NCI-H1694 treated with DMSO at 0.1 percent for 48 hours (cell line): ENCODE data around the gene C10orf67.
"Not testable (repeated sequence)": the region's sequence is repeated elsewhere in the genome, so short reads cannot be mapped to it uniquely, and the experiment has no call there.

Experiments used
- DNase-seq: peaks from one replicate; lab custom pipeline; 2025; lab: John Stamatoyannopoulos, UW

The C10orf67 gene

DNA sequence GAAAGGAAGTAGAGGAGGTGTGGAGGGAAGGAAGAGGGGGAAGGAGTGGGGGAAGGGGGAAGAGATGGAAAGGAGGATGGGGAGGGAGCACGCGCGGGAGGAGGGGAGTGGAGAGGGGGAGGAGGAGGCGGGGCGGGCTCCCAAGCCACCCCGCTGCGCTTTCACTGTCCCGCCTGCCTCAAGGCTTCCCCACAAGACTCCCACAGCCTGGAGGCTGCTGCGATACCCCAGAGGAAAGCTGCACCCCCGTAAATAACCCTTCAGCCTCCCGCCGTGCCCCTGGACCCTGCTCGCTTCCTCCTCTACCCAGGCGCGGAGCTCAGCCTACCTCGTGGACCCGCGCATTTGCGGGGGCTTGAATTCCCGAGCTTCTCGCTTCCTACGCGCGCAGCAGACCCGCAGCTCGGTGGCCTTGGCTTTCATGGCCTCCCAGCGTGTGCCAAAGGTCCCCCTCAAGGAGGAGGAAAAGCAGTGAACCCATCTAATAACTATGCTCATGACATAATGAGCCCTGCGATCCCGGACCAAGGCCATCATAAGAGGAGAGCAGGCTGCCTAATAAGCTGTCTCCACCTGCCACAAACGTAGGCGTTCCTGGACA, at the start of gene C10orf67:
C10orf67 (minus strand) TSS at position 557 of the 601 bp plus-strand sequence; CDS start at position 534, 23 bp downstream.
- no peak for DNase-seq

DNA sequence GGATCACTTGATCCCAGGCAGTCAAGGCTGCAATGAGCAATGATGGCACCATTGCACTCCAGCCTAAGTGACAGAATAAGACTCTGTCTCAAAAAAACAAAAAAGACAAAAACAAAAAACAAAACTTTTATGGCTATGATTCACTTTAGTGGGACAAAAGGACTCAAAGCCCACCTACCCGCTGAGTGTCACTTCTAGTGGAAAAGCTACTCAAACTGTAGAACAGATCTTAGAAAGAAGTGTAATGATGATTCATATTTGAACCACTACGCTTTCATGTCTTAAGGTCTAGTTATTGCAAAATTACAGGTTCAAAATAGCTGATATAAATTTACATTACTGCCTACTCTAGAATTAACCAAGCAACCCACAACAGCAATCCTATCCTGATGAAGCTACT, 47.2 kb upstream of the C10orf67 start:
- DNase-seq: no peak

DNA sequence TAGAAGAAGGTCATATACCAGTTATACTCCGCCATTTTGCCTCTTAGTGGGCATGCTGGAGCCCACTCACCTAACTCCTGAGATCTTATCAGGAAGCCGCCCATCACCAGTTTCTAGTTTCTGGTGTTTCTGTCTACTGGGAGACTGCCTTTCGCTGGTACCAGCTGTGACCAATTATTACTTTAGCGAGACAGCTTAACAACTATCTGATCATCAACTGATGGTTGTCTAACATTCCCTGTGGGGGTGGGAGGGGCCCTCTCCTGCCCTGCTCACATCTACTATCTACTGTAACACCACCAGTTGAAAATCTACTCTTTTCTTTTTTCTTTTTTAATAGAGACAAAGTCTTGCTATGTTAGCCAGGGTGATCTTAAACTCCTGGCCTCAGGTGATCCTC, 46.2 kb upstream of the C10orf67 start:
- DNase-seq: no peak

DNA sequence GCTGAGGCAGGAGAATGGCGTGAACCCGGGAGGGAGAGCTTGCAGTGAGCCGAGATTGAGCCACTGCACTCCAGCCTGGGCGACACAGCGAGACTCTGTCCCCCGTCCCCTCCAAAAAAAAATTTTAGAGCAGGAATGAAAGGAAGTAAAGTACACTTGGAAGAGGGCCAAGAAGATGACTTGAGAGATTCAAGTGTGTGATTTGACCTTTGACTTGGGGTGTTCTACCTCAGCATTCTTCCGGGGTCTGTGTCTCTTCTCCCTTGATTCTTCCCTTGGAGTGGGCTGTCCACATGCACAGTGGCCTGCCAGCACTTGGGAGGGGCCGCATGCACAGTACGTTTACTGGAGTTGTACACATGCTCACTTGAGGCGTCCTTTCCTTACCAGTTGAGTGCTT, 45.8 kb upstream of the C10orf67 start:
- DNase-seq: not testable (repeated sequence)

DNA sequence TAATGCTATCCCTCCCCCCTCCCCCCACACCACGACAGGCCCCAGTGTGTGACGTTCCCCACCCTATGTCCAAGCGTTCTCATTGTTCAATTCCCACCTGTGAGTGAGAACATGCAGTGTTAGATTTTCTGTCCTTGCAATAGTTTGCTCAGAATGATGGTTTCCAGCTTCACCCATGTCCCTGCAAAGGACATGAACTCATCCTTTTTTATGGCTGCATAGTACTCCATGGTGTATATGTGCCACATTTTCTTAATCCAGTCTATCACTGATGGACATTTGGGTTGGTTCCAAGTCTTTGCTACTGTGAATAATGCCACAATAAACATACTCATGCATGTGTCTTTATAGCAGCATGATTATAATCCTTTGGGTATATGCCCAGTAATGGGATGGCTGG, 42.9 kb upstream of the C10orf67 start:
- DNase-seq: not testable (repeated sequence)

DNA sequence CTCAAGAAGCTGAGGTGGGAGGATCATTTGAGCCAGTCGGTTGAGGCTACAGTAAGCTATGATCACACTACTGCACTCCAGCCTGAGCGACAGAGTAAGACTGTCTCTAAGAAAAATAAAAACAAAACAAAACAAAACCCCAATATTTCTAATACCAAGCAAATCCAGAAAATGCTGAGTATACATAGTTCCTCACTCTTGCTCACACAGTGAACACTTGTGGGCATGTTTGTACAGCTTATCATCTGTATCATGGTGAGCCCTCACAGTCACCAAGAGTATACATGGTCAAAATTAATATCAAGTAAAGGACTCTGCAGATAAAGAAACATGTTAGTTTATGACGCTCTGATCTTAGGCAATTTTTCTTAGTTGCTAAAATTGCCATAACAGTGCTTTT, 41.5 kb upstream of the C10orf67 start:
- no peak for DNase-seq

DNA sequence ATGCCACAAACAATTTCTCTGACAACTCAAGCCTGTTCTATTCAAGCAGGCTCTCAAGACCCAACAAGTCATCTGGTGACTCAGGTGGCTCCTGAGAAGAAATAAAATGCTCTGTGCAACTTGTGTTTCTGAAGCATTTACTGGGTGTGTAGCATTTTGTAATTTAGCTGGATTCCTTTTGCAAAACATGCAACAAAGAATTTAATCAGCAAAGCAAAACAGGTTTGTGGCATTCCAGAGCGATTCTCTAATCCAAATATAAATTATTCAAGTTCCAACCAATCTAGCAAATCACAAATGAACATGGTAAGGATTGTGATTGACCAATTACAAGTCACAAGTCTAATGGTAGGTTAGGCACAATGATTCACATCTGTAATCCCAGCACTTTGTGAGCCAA, 39.8 kb upstream of the C10orf67 start:
- no peak for DNase-seq

DNA sequence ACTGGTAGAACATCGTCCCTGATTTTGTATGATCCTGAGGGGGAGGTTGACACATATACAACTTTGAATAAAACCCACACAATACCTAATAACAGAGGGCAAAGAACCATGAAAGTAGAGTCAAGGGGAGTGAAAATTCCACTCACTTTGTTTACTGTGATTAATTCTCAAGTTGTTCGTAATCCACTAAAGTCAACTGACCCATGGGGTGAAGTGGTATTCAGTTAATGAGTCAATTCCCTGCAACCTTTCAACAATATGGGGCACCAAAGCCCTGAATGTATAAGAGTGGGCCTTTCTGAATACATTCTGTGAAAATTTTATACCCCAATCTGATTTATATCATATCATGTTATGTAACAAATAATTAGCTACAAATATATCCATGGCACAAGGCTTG, 39.0 kb upstream of the C10orf67 start:
- no peak for DNase-seq

DNA sequence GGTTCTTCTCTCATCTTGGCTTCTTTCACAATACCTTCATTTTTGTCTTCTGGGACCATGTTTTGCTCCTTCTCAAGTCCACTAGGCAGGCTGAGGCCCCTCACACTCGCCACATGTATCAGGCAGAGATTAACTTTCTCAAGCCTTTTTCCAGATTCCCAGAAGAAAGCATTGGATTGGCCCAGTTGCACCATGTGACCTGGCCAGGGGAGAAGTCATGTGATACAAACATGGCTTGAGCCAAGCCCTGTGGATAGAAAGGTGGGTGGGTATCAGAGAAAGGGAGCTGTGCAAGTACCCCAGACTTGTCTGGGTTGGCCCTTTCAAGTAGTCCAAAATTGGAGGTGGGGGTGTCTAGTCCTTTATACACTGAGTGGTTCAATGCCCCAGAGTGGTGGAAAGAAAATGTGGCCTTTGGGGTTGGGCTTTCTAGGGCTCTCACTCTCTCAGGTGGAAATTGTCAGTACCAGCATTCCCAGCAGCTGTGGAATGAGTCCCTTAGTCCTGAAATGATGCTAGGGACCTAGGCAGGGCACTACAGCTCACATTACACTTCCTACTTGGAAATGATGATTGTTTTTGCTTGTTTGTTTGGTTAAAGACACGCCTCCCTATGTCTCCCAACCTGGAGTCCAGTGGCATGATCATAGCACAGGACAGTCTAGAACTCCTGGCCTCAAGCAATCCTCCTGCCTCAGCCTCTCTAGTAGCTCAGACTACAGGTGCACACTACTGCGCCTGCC, 36.9 kb upstream of the C10orf67 start:
- no peak for DNase-seq

DNA sequence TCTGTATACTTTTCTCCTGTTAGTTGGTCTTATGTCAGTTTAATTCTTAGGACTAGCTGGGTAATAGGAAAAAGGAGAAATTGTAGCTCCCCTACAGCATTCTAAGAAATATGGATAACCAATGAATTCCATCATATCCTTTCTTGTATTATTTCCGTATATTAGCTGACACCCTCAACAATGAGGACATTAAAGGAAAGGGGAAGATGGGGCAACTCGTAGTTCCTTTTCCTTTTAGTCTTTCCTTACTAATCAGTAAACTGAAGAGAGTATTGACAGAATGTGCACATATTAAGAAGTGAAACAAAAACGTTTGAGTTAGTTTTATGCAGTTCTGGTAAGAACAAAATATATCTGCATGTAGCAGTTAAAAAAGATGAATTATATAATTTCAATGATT, 35.1 kb upstream of the C10orf67 start:
- no peak for DNase-seq

DNA sequence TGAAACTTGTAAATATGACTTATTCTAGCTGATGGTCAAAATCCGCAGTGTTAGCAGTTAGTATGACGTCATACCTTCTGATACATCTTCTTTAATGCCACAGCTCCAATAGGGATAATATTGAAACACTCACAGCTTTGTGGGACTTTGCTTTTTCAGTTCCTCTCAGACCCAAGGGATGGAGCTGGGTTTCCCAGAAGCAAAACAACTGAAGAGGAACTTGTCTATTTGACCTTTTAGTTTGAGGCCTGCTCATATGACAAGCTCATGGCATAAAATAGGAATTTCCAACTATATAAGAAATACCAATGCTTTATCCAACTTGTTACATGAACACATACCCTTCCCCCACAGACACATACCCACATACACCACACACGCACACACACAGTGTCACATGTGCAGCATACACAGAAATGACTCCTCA, 31.6 kb upstream of the C10orf67 start:
- no peak for DNase-seq

DNA sequence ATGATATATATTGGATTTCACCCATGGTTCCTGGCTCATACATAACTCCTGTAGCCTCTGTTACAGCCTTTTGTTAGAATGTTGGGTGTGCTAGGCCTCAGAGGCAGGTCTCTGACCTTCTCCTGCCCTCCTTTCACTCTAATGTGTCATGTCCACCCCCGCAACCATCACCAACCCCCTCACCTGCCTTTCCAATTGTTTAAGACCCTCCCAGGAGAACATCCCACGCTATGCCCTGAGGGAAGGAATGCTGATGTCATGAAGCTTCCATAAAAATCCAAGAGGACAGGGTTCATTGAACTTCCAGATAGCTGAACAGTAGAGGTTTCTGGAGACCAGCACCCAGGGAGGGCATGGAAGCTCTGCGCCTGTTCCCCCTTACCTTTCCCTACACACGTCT, 30.8 kb upstream of the C10orf67 start:
- no peak for DNase-seq

DNA sequence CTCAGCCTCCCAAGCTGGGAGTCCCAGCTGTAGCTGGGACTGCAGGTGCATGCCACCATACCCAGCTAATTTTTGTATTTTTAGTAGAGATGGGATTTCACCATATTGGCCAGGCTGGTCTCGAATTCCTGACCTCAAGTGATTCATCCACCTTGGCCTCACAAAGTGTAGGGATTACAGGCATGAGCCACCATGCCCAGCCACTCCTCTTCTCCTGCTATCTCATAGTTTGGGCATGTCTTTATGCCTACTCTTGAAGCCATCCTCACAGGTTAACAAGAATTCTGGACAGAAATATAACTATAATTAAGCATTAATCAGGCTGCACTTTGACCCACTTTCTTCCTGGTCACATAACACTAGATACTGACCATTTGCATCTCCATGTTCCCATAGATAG, 28.6 kb upstream of the C10orf67 start:
- no peak for DNase-seq

DNA sequence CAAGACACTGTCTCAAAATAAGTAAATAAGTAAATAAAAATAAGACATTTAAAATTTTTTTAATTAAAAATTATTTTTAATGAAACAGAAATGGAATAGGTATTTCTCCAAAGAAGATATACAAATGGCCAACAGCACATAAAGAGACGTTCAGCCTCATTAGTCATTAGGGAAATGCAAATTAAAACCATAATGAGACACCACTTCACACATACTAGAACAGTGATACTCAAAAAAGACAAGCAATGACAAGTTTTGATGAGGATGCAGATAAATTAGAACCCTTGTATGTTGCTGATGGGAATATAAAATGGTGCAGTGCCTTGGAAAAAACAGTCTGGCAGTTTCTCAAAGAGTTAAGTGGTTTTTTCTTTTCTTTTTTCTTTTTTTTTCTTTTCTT, 26.5 kb upstream of the C10orf67 start:
- no peak for DNase-seq

DNA sequence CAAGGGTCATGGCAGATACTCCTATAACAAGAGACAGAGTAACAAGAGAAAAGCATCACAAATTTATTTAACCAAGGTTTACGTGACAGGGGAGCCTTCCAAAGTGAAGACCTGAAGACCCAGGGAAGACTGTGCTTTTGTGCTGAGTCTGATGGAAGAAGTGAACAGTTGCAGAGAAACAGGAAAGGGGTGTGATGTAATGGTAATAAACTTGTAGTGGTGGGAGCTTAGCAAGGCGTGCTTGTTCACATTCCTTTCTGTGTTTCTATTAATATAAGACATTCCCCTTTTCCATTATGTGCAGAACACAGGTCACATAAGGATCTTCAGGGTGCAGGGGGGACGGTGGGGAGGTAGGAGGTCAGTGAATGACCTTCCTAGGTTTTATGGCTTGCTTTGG, 25.5 kb upstream of the C10orf67 start:
- no peak for DNase-seq

DNA sequence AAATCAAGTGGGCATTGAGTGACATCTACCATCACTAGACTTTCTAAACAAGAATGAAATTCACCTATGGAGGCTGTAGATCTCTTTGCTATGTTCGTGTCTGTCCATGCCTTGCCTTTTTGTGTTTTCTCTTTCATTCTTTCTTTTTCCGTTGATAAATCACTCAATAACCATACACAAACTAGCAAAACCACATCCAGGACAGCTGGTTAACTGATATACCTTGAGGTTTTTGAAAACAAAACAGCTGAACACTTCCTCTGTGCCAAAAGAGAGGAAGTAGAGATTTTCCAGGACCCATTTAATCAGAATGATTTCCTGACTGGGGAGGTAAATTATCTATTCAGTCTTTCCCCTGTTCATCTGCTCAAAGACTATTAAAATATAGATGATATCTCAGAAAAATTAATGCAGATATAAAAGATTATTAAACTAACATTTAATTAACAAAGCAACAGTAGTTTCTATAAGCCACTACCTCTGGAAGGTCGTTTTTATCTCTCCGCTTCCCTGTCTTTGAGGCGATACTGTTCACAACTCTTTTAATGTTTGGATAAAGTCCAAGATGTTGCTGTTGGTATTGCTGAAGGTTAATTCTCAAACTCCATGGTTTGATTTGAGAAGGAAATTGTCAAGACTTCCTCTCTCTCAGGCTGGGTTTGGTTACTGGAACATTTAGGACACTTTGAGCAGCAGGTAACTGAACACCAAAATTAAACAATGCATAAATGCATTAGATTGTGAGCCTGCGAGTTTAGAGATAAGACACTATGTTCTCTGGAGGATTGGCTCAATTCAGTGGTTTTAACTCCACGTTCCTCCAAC, 24.4 kb upstream of the C10orf67 start:
- DNase-seq: no peak

DNA sequence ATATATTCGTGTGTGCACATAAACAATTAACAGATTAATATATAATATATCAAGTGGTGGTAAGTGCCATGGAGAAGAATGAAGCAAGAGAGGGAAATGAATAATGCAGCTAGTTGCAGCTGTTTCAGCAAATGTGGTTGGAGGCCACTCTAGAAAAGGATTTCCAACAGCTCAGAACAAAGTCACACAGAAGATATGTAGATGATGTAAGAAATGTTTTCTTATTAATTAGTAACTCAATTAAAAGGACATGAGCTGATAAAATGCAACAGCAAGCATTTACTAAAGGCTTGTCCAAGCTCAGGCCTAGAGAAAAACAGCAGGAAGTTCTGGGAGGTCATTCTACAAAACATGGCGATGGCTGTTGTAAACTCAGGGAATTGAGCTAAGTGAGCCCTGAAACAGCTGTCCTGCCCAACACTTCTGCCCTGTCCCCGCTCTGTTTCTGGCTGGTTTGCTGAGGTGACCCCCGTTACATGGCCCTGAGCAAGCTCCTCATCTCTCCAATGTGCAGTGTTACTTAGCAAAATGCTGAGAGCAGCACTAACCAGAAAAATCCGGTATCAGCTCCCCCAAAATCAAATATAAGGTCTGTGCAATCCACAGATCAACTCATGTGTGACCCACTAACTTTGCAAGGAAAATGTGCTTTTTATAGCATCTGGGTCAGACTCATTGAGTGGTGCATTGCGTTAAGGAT, 23.4 kb upstream of the C10orf67 start:
- no peak for DNase-seq

DNA sequence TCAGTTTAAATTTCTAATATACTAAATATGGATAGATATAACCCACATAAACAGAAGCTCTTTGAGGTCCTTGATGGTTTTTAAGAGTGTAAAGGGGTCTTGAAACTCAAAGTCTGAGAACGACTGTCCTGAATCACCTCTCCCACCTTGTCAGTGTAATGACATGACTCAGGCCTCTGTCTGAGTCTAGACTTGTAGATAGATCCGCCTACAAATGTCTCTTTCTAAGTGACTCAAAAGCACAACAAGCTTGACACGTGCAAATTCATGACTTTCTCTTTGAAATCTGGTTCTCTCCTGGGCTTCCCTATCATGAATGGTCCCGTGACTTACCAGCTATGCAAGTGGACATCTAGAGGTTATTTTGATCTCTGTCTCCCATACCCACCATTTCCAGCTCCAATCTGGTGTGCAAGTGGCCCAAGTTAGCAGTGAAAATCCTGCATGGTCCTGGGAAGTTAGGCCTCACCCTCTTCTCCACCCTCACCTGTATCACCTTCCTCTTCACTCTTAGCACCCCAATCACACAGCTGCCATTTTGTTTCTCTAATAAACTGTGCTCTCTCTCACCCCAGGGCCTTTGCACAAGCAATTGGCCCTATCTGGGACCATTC, 20.9 kb upstream of the C10orf67 start:
- DNase-seq: not testable (repeated sequence)

DNA sequence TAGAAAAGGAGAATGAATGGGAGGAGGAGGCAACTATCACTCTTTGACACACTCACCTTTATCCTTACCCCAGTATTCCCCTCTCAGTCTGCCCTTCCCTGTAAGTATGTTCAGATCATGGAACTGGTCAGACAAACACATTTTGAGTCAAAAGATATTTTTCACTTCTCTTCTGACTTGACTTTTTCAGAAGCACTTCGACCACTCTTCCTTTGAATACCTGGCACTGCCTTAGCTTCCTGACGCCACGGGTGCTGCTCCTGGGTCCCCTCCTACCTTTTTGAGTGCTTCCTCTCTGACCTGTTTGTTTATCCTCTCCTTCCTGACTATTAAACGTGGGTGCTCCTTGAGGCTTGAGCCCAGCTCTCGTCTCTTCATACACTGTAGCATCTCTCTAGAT, 19.8 kb upstream of the C10orf67 start:
- no peak for DNase-seq

DNA sequence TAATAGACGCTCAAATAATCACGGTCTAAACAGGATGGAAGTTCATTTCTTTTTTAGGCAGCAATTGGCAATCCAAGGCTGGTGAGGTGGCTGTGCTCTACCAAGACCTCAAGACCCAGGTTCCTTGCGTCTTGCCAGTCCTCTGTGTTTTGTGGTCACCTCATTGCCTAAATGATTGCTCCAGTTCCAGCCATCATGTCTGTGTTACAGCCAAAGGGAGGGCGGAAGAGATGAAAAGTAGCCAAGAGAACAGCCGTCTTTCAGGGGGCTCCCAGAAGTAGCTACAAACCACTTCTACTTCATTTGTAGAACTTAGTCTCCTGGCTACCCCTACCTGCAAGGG, 19.2 kb upstream of the C10orf67 start:
- DNase-seq: no peak

DNA sequence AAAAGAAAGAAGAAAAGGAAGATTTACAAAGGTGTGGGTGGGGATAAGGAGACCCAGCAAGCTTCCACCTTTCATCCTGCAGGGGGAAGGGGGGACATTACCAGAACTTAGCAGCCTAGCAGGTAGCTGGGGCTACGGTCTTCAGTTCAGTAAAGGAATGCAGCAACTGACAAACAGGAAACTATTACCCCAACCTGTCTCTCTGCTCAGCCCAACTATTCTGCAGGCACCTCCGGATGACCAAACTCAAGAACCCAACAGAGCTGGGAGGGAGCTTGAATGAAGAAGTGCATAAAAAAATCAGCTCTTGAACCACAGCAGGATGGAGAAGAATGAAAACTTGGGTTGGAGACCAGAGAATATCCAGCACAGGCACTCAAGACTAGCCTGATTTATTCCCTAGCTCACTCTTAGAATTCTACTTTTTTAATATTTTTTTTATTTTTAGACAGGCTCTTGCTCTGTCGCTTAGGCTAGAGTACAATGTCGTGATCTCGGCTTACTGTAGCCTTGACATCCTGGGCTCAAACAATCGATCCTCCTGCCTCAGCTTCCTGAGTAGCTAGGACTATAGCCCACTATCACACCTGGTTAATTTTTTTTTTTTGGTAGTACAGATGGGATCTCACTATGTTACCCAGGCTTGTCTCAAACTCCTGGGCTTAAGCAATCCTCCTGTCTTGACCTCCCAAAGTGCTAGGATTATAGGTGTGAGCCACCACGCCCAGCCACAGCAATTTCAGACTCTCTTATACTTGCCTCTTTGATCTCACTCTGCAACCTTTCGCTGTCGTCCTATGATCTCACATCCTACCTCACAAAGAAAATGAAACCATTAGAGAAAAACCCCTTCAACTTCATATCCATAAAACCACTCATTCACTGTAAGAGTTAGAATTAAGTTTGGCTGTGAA, 18.5 kb upstream of the C10orf67 start:
- no peak for DNase-seq
